ENCODE data around the gene CEL. TPM values are rescaled to one million over a fixed set of nuclear protein-coding genes. Genes with fewer than 3 reads are reported as not detected.
"Not testable (repeated sequence)": the region's sequence is repeated elsewhere in the genome, so short reads cannot be mapped to it uniquely, and the experiment has no call there.

The CEL gene
- total and polyA plus RNA-seq, 4 donors: 1.5 to 4.5 (median 3.8) TPM

DNA sequence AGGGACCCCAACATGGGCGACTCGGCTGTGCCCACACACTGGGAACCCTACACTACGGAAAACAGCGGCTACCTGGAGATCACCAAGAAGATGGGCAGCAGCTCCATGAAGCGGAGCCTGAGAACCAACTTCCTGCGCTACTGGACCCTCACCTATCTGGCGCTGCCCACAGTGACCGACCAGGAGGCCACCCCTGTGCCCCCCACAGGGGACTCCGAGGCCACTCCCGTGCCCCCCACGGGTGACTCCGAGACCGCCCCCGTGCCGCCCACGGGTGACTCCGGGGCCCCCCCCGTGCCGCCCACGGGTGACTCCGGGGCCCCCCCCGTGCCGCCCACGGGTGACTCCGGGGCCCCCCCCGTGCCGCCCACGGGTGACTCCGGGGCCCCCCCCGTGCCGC, 9.2 kb downstream of the CEL start:
- 92 to 95% methylated on average over 8 to 24 of the region's 31 CpGs for WGBS, 2 donors
- DNase-seq; H3K9me3 ChIP-seq (ENCODE audit: control insufficient read depth, low read length); H3K36me3 ChIP-seq (ENCODE audit: control insufficient read depth in 1 of 2, insufficient read depth in 2 of 2, low read length in 1 of 2); H3K4me1 ChIP-seq (ENCODE audit: control insufficient read depth in 1 of 2, insufficient read depth in 2 of 2, low read length in 2 of 2); intact Hi-C loops (cut with DNase I); H3K27me3 ChIP-seq (ENCODE audit: control insufficient read depth in 1 of 2, insufficient read depth in 2 of 2, low read length in 1 of 2); ATAC-seq (ENCODE audit: low FRiP score); H3K4me3 ChIP-seq (ENCODE audit: low read length in 2 of 2); H3K27ac ChIP-seq (ENCODE audit: low read depth in 1 of 2, low read length in 2 of 2): not testable (repeated sequence)

DNA sequence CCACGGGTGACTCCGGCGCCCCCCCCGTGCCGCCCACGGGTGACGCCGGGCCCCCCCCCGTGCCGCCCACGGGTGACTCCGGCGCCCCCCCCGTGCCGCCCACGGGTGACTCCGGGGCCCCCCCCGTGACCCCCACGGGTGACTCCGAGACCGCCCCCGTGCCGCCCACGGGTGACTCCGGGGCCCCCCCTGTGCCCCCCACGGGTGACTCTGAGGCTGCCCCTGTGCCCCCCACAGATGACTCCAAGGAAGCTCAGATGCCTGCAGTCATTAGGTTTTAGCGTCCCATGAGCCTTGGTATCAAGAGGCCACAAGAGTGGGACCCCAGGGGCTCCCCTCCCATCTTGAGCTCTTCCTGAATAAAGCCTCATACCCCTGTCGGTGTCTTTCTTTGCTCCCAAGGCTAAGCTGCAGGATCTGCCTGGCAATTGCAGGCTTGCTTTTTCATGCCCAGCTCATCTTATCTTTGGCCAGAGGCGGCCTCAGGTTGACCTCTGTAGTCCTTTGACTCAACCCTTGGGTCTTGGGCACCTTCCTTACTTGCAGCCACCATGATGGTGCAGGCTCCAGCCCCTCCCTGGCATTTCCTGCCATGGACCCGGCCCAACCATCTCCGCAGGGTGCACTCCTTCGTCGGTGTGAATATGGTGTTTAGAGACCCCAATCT, 9.8 kb downstream of the CEL start:
- Histone ChIP-seq H3K27ac (ENCODE audit: low read depth in 1 of 2, low read length in 2 of 2) (no peak overlapping the region), H3K36me3 (ENCODE audit: control insufficient read depth in 1 of 2, insufficient read depth in 2 of 2, low read length in 1 of 2) (no peaks in the 10 kb centered on the region), H3K4me1 (ENCODE audit: control insufficient read depth in 1 of 2, insufficient read depth in 2 of 2, low read length in 2 of 2) (peaks cover 2 to 3% of the 10 kb centered on the region in 2 donors), H3K27me3 (ENCODE audit: control insufficient read depth in 1 of 2, insufficient read depth in 2 of 2, low read length in 1 of 2) (no peaks in the 10 kb centered on the region), H3K4me3 (ENCODE audit: low read length in 2 of 2) (no peak overlapping the region), H3K9me3 (ENCODE audit: control insufficient read depth, low read length) (no peaks in the 10 kb centered on the region)
- DNase-seq: peak in 1 of 2 donors; percentile 47
- ATAC-seq (ENCODE audit: low FRiP score): no peak
- 91 to 97% methylated on average over 21 to 33 of the region's 33 CpGs for WGBS, 2 donors
- intact Hi-C loops (cut with DNase I): no loop called here

DNA sequence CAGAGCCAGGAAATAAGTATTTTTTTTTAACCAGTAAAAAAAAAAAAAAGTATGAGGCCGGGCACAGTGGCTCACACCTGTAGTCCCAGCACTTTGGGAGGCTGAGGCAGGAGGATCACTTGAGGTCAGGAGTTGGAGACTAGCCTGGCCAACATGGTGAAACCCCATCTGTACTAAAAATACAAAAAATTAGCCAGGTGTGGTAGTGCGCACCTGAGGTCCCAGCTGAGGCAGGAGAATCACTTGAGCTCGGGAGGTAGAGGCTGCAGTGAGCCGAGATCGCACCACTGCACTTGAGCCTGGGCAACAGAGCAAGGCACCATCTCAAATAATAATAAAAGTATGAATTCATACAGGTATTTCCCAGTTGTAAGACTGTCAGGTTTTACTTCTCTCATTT, 10.4 kb downstream of the CEL start:
- ATAC-seq (ENCODE audit: low FRiP score); H3K9me3 ChIP-seq (ENCODE audit: control insufficient read depth, low read length); H3K36me3 ChIP-seq (ENCODE audit: control insufficient read depth in 1 of 2, insufficient read depth in 2 of 2, low read length in 1 of 2); DNase-seq; H3K4me1 ChIP-seq (ENCODE audit: control insufficient read depth in 1 of 2, insufficient read depth in 2 of 2, low read length in 2 of 2); intact Hi-C loops (cut with DNase I); H3K4me3 ChIP-seq (ENCODE audit: low read length in 2 of 2); H3K27ac ChIP-seq (ENCODE audit: low read depth in 1 of 2, low read length in 2 of 2); H3K27me3 ChIP-seq (ENCODE audit: control insufficient read depth in 1 of 2, insufficient read depth in 2 of 2, low read length in 1 of 2): not testable (repeated sequence)
- WGBS, 2 donors: 96 to 97% methylated on average over 5 of the region's 5 CpGs

DNA sequence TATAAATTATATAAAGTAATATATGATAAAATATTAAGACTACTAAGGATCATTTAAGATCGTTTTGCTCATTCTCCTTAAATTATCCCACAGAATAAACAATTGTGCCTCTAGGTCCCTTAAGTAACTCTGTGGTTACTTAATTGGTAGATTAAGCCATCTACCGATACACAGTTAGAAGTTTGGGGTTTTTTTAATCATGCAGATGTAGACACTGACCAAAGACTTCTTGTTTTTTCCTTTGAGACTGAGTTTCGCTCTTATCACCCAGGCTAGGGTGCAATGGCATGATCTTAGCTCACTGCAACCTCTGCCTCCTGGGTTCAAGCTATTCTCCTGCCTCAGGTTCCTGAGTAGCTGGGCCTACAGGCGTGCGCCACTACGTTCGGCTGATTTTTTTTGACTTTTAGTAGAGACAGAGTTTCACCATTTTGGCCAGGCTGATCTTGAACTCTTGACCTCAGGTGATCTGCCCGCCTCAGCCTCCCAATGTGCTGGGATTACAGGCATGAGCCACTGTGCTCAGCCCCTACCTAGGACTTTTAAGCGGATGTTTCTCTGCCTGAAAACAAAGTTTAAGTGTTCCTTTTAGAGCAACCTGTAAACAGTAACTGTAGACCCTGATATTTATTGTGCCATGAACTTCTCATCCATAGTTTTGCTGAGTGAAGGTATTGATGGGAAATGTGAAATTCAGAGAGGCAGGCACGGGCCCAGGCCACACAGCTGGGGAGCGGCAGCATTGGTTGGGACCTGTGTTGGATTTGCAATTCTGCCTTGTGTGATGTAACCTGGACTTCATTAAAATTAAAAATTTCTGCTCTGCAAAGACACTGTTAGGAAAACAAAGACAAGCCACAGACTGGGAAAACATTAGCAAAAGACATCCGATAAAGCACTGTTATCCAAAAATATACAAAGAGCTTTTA, 11.6 kb downstream of the CEL start:
- H3K27ac ChIP-seq (ENCODE audit: low read depth in 1 of 2, low read length in 2 of 2): no peak overlapping the region
- intact Hi-C loops (cut with DNase I): no loop called here
- DNase-seq: peak in 1 of 2 donors; percentile 24

DNA sequence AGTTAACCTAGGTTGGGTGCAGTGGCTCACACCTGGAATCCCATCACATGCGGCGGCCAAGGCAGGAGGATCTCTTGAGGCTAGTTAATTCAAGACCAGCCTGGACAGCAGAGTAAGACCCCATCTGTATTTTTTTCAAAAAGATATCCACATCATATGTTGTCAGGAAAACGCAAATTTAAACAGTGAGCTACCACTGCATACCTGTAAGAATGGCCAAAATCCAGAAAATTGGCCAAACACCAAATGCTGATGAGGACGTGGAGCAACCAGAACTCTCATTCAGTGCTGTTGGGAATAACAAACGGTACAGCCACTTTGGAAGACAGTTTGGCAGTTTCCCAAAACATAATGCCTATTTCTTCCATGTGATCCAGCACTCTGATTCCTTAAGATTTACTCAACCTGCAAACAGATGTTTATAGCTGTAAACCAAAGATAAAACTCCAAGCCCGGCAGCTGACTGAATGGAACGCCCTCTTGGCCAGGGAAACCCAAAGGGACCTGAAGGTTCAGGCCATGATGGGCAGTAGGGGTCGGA, 12.4 kb downstream of the CEL start:
- H3K9me3 ChIP-seq (ENCODE audit: control insufficient read depth, low read length): no peaks in the 10 kb centered on the region
- no peak overlapping the region for H3K4me3 ChIP-seq (ENCODE audit: low read length in 2 of 2)
- intact Hi-C loops (cut with DNase I): no loop called here
- no peaks in the 10 kb centered on the region for H3K36me3 ChIP-seq (ENCODE audit: control insufficient read depth in 1 of 2, insufficient read depth in 2 of 2, low read length in 1 of 2)
- WGBS, 2 donors: 55 to 56% methylated on average over 8 of the region's 8 CpGs
- DNase-seq (peak in 1 of 2 donors; percentile 31), ATAC-seq (ENCODE audit: low FRiP score) (no peak)
- no peaks in the 10 kb centered on the region for H3K27me3 ChIP-seq (ENCODE audit: control insufficient read depth in 1 of 2, insufficient read depth in 2 of 2, low read length in 1 of 2)
- peaks cover 2 to 3% of the 10 kb centered on the region in 2 donors for H3K4me1 ChIP-seq (ENCODE audit: control insufficient read depth in 1 of 2, insufficient read depth in 2 of 2, low read length in 2 of 2)
- no peak overlapping the region for H3K27ac ChIP-seq (ENCODE audit: low read depth in 1 of 2, low read length in 2 of 2)

More for the DNA sequence above, 11.6 kb downstream of the CEL start:
- 83 to 85% methylated on average over 12 of the region's 12 CpGs for WGBS, 2 donors
- H3K4me1 ChIP-seq (ENCODE audit: control insufficient read depth in 1 of 2, insufficient read depth in 2 of 2, low read length in 2 of 2): peaks cover 2 to 3% of the 10 kb centered on the region in 2 donors
- H3K9me3 ChIP-seq (ENCODE audit: control insufficient read depth, low read length): no peaks in the 10 kb centered on the region
- no peak for ATAC-seq (ENCODE audit: low FRiP score)
- no peaks in the 10 kb centered on the region for H3K36me3 ChIP-seq (ENCODE audit: control insufficient read depth in 1 of 2, insufficient read depth in 2 of 2, low read length in 1 of 2)
- no peak overlapping the region for H3K4me3 ChIP-seq (ENCODE audit: low read length in 2 of 2)
- no peaks in the 10 kb centered on the region for H3K27me3 ChIP-seq (ENCODE audit: control insufficient read depth in 1 of 2, insufficient read depth in 2 of 2, low read length in 1 of 2)

DNA sequence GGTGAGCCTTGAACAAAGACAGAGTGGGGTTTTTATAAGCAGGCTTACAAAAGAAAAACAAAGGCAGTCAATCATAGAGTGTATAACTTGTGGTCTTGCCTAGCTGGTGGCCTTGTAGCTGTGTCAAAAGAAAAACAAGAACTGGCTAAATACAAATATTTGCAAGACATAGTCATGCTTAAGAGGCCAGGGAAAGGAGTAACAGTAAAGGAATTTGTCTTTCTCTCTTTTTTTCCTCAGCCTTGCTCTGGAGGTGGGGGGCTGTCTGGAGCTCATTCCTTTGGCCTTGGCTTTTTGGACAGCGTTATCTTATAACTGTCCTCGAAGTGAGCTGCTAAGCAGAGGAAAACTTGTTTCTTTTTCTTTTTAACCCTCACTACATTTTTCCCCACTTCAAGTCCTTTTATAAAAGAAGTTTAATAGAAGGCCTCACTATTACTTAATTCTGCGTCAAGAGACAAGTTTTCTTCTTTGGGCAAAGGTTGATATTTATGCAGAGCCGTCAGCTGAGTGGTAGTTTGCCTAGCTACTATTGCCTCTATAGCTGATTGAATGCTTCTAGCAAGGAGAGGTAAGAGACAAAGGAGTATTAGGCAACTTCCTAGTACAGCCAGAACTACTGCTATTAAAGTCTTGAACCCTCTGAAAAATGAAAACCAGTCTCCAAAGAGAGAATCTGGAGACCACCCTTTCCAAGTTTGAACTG, 14.3 kb downstream of the CEL start:
- Histone ChIP-seq H3K4me1 (ENCODE audit: control insufficient read depth in 1 of 2, insufficient read depth in 2 of 2, low read length in 2 of 2) (peaks cover 2 to 3% of the 10 kb centered on the region in 2 donors), H3K36me3 (ENCODE audit: control insufficient read depth in 1 of 2, insufficient read depth in 2 of 2, low read length in 1 of 2) (no peaks in the 10 kb centered on the region), H3K27ac (ENCODE audit: low read depth in 1 of 2, low read length in 2 of 2) (no peak overlapping the region), H3K27me3 (ENCODE audit: control insufficient read depth in 1 of 2, insufficient read depth in 2 of 2, low read length in 1 of 2) (no peaks in the 10 kb centered on the region), H3K9me3 (ENCODE audit: control insufficient read depth, low read length) (no peaks in the 10 kb centered on the region), H3K4me3 (ENCODE audit: low read length in 2 of 2) (no peak overlapping the region)
- 21 to 22% methylated on average over 4 of the region's 4 CpGs for WGBS, 2 donors
- DNase-seq (no peak), ATAC-seq (ENCODE audit: low FRiP score) (no peak)
- intact Hi-C loops (cut with DNase I): no loop called here

DNA sequence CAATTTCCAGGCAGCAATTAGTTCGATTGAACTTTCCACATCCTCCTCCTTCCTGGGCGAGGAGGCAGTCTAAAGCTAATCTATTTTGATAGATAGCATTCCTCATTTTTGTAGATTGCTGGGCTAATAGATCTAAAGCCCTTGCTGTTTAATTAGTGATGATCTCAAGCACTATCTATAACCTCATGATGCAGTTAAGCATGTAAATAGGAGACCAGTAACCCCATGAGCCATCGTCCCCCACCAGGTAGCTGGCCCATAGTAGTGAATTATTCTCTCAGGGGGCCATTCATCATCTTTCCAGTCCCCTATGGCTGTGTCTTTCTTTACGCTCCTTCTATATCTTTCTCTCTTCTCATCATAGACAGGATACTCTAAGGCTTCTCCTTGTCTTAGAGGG, 14.9 kb downstream of the CEL start:
- intact Hi-C loops (cut with DNase I): no loop called here
- no peak for ATAC-seq (ENCODE audit: low FRiP score)
- Histone ChIP-seq H3K27me3 (ENCODE audit: control insufficient read depth in 1 of 2, insufficient read depth in 2 of 2, low read length in 1 of 2) (no peaks in the 10 kb centered on the region), H3K4me1 (ENCODE audit: control insufficient read depth in 1 of 2, insufficient read depth in 2 of 2, low read length in 2 of 2) (peaks cover 2 to 3% of the 10 kb centered on the region in 2 donors), H3K4me3 (ENCODE audit: low read length in 2 of 2) (no peak overlapping the region), H3K36me3 (ENCODE audit: control insufficient read depth in 1 of 2, insufficient read depth in 2 of 2, low read length in 1 of 2) (no peaks in the 10 kb centered on the region), H3K27ac (ENCODE audit: low read depth in 1 of 2, low read length in 2 of 2) (no peak overlapping the region), H3K9me3 (ENCODE audit: control insufficient read depth, low read length) (no peaks in the 10 kb centered on the region)
- WGBS, 2 donors: 96% methylated on average over 4 of the region's 4 CpGs
- no peak for DNase-seq

DNA sequence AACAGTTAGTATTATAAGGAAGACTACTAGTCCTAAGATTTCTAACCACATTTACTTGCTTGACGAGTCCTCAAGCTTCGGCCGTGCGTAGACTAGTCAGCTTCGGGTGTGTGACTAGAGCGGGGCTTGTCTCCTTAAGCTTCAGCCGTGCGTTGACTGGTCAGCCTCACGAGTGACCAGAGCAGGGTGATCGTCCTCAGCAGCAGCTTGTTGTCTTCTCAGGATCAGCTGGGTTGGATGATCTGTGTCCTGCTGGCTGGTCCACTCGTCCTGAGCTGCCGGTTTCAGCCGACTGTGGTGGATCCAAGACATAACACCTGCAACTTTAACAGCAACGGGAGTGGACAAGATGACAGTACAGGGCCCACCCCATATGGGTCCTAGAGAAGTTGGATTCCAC, 16.7 kb downstream of the CEL start:
- H3K4me1 ChIP-seq (ENCODE audit: control insufficient read depth in 1 of 2, insufficient read depth in 2 of 2, low read length in 2 of 2): peaks cover 2 to 3% of the 10 kb centered on the region in 2 donors
- no peak overlapping the region for H3K27ac ChIP-seq (ENCODE audit: low read depth in 1 of 2, low read length in 2 of 2)
- no peak for DNase-seq
- ATAC-seq (ENCODE audit: low FRiP score): no peak
- H3K9me3 ChIP-seq (ENCODE audit: control insufficient read depth, low read length): no peaks in the 10 kb centered on the region
- intact Hi-C loops (cut with DNase I): no loop called here
- no peaks in the 10 kb centered on the region for H3K36me3 ChIP-seq (ENCODE audit: control insufficient read depth in 1 of 2, insufficient read depth in 2 of 2, low read length in 1 of 2)
- H3K4me3 ChIP-seq (ENCODE audit: low read length in 2 of 2): no peak overlapping the region
- 87 to 90% methylated on average over 14 of the region's 14 CpGs for WGBS, 2 donors
- H3K27me3 ChIP-seq (ENCODE audit: control insufficient read depth in 1 of 2, insufficient read depth in 2 of 2, low read length in 1 of 2): no peaks in the 10 kb centered on the region
